Endothelial cell of umbilical vein (primary cell): Measurements from ENCODE around the gene TNFRSF14. TPM values are rescaled to one million over a fixed set of nuclear protein-coding genes. Genes with fewer than 3 reads are reported as not detected.

Experiments
- BruUV-seq: library from RNA; stranded (reverse); fragments of 400-500 nt; replicated peaks from 2 replicates; lab custom pipeline; 2021; lab: Mats Ljungman, UMichigan
- CTCF ChIA-PET: fragments of 300-600, 350-600 bp; sonication (Branson Sonifier 250); formaldehyde crosslinking; loops from one replicate; lab custom pipeline; 2021; ENCODE audit warnings: antibody characterized with exemption, inconsistent platforms; lab: Charles Lee
- POLR2A ChIA-PET: fragments of 300-600, 350-600 bp; sonication (Branson Sonifier 250); formaldehyde crosslinking; loops from one replicate; lab custom pipeline; 2021; ENCODE audit warnings: antibody characterized with exemption, inconsistent platforms; lab: Charles Lee
- DNase-seq: peaks from one replicate; pipeline ENCODE4 v3.0.0-alpha.2; 2011; ENCODE audit warnings: low read depth, low spot score
- FAIRE-seq: peaks from 2 replicates; lab custom pipeline; 2011; peaks lifted over from hg19 to GRCh38; lab: Jason Lieb, UNC
- H2AFZ ChIP-seq: 2 replicates; pipeline ENCODE4 v1.6.0; 2012; ENCODE audit warnings: low read depth, low read length, control low read depth, inconsistent platforms
- H3K27ac ChIP-seq: 2 replicates; pipeline ENCODE4 v1.5.1; 2011; ENCODE audit warnings: low read depth, mild to moderate bottlenecking, control low read depth, low read length, moderate library complexity; ENCODE audit not compliant: insufficient read depth
- H3K27me3 ChIP-seq, 2 experiments: 2 replicates each; pipeline versions ENCODE4 v1.6.0 to v1.6.1; 2011; ENCODE audit warnings: low read length in 2 of 2, mixed read lengths in 1 of 2; ENCODE audit not compliant: control insufficient read depth in 2 of 2, insufficient read depth in 2 of 2
- H3K36me3 ChIP-seq, 2 experiments: 2 replicates in 1 of 2; 3 replicates in 1 of 2; pipeline ENCODE4 v1.5.1; 2011; ENCODE audit warnings: low read length in 2 of 2, mild to moderate bottlenecking in 1 of 2, moderate library complexity in 1 of 2; ENCODE audit not compliant: control insufficient read depth in 2 of 2, insufficient read depth in 2 of 2; ENCODE audit errors: extremely low read depth in 1 of 2
- H3K4me1 ChIP-seq: 3 replicates; pipeline ENCODE4 v1.5.1; 2011; ENCODE audit warnings: mild to moderate bottlenecking, low read length; ENCODE audit not compliant: control insufficient read depth, insufficient read depth; ENCODE audit errors: extremely low read depth
- H3K4me2 ChIP-seq: 2 replicates; pipeline ENCODE4 v1.6.1; 2011; ENCODE audit warnings: low read length, control low read depth, mixed read lengths; ENCODE audit not compliant: insufficient read depth
- H3K4me3 ChIP-seq, 3 experiments: fragments of 200-600 bp in 1 of 3; sonication (generic), shearing (Covaris generic) in 1 of 3; replicated peaks in 1 of 3; 2 replicates each; pipeline ENCODE4 v1.5.1; 2011 to 2016; ENCODE audit warnings: control low read depth in 3 of 3, low read length in 3 of 3, mild to moderate bottlenecking in 2 of 3, inconsistent platforms in 1 of 3, low read depth in 1 of 3, moderate library complexity in 1 of 3; ENCODE audit not compliant: insufficient read depth in 1 of 3
- H3K79me2 ChIP-seq: 2 replicates; pipeline ENCODE4 v1.6.0; 2012; ENCODE audit warnings: low read length, inconsistent platforms; ENCODE audit not compliant: control insufficient read depth, insufficient read depth
- H3K9ac ChIP-seq: replicated peaks from 2 replicates; pipeline ENCODE3; 2011; ENCODE audit warnings: low read length, control low read depth; ENCODE audit not compliant: insufficient read depth; ENCODE audit errors: extremely low read depth
- H3K9me1 ChIP-seq: replicated peaks from 3 replicates; pipeline ENCODE4 v1.6.0; 2011; ENCODE audit warnings: mild to moderate bottlenecking, low read length; ENCODE audit not compliant: control insufficient read depth, insufficient read depth; ENCODE audit errors: extremely low read depth
- H3K9me3 ChIP-seq: replicated peaks from 2 replicates; pipeline ENCODE4 v1.5.1; 2012; ENCODE audit warnings: low read length, inconsistent platforms; ENCODE audit not compliant: control insufficient read depth, insufficient read depth
- H4K20me1 ChIP-seq: replicated peaks from 2 replicates; pipeline ENCODE3; 2011; ENCODE audit warnings: mild to moderate bottlenecking, low read length; ENCODE audit not compliant: control insufficient read depth, insufficient read depth; ENCODE audit errors: extremely low read depth
- CTCF ChIP-seq, 2 donors: IDR thresholded peaks; 1 replicate in 1 of 2; 2 replicates in 1 of 2; pipeline ENCODE4 v1.5.1; 2011; ENCODE audit warnings: low read length in 2 of 2, mild to moderate bottlenecking in 2 of 2, moderate library complexity in 2 of 2, control low read depth in 1 of 2, inconsistent platforms in 1 of 2, low read depth in 1 of 2; ENCODE audit not compliant: insufficient read depth in 1 of 2; ENCODE audit errors: extremely low read depth in 1 of 2
- EZH2 ChIP-seq: IDR thresholded peaks from 2 replicates; pipeline ENCODE4 v1.6.1; 2012; ENCODE audit warnings: borderline replicate concordance, low read depth, mild to moderate bottlenecking, moderate library complexity, low read length, inconsistent platforms; ENCODE audit not compliant: severe bottlenecking
- FOS ChIP-seq: IDR thresholded peaks from 2 replicates; pipeline ENCODE4 v1.6.1; 2011; ENCODE audit warnings: mild to moderate bottlenecking, low read length, moderate library complexity, borderline replicate concordance; ENCODE audit not compliant: insufficient read depth
- GATA2 ChIP-seq: IDR thresholded peaks from 2 replicates; pipeline ENCODE4 v1.7.0; 2011; ENCODE audit warnings: low read depth, mild to moderate bottlenecking, moderate library complexity, mixed read lengths, low read length; ENCODE audit not compliant: insufficient read length, insufficient read depth
- JUN ChIP-seq: IDR thresholded peaks from 2 replicates; pipeline ENCODE4 v1.6.1; 2011; ENCODE audit warnings: borderline replicate concordance, low read depth; ENCODE audit not compliant: insufficient read length, insufficient read depth
- MAX ChIP-seq: IDR thresholded peaks from 2 replicates; pipeline ENCODE4 v1.6.1; 2011; ENCODE audit not compliant: insufficient read depth, insufficient read length
- MYC ChIP-seq: IDR thresholded peaks from one replicate; pipeline ENCODE4 v1.6.1; 2011; ENCODE audit warnings: mild to moderate bottlenecking, low read depth, low read length
- POLR2A ChIP-seq: IDR thresholded peaks from 2 replicates; pipeline ENCODE4 v1.6.1; 2012; ENCODE audit warnings: low read depth, mild to moderate bottlenecking, control low read depth, low read length
- POLR2AphosphoS5 ChIP-seq: IDR thresholded peaks from 2 replicates; pipeline ENCODE4 v1.6.1; 2012; ENCODE audit warnings: low read depth, mild to moderate bottlenecking, control low read depth, low read length, moderate library complexity; ENCODE audit not compliant: insufficient read depth
- dilution Hi-C: fragments of 300-500 bp; cut with MboI; formaldehyde crosslinking; loops from one replicate; pipeline ENCODE4 v1.15.0; 2019; ENCODE audit warnings: low sequenced_read_pairs; ENCODE audit not compliant: extremely low pct_ligation_motif_present
- intact Hi-C: fragments of 100-400 bp; cut with micrococcal nuclease; formaldehyde crosslinking; loops from one replicate; pipeline ENCODE4 v1.10.0; 2022
- polyA plus RNA-seq, 4 experiments: library from polyadenylated mRNA; depleted of rRNA in 3 of 4; stranded (reverse) in 3 of 4; unstranded in 1 of 4; fragments of >200 nt; gene quantifications; 2 replicates each; pipeline versions ENCODE4 v1.2.1 to v1.2.3, GENCODE V29; 2011 to 2012; ENCODE audit warnings: missing spikeins in 1 of 4
- total RNA-seq: library from RNA; stranded (reverse); gene quantifications from 2 replicates; pipeline ENCODE4 v1.2.3, GENCODE V29; 2021

Gene TNFRSF14
- total and polyA plus RNA-seq, 2 donors (not counting 3 experiments of a cell fraction or from before 2014, with no cell fraction given): 40.9 to 49.4 TPM

- BruUV-seq: no TSS peak
- intact Hi-C loops (no loop called here), dilution Hi-C loops (no loop called here)
- DNase-seq (no peak), FAIRE-seq (no peak)
- Histone ChIP-seq H3K27me3 (peaks cover 0 to 1% of the 10 kb centered on the region in 2 experiments), H3K4me1 (peaks cover 8% of the 10 kb centered on the region), H3K79me2 (no peaks in the 10 kb centered on the region), H3K4me2 (no peak overlapping the region), H2AFZ (no peak overlapping the region), H3K27ac (no peak overlapping the region), H4K20me1 (no peaks in the 10 kb centered on the region), H3K4me3 (no peak overlapping the region), H3K36me3 (no peaks in the 10 kb centered on the region), H3K9me3 (no peaks in the 10 kb centered on the region), H3K9me1 (no peaks in the 10 kb centered on the region), H3K9ac (no peak overlapping the region)
- TF ChIP-seq POLR2A (no peak), MAX (no peak), POLR2AphosphoS5 (no peak), FOS (no peak), GATA2 (no peak), JUN (no peak), EZH2 (no peak), MYC (no peak), CTCF (IDR thresholded peaks at IDR 0.05; ENCODE audit: extremely low read depth in 1 of 2, insufficient read depth in 1 of 2, low read depth in 1 of 2, low read length in 2 of 2) (no peak)
- ChIA-PET POLR2A (no interaction called here), CTCF (interaction anchor here (1.2 to 1.5 kb wide), 3 partner anchors 8 to 17 kb away, joined by 3 to 5 read pairs (median 3); no protein-coding TSS in a partner anchor)
These were observed 14.4 kb upstream of the TNFRSF14 start for GRCh38 chr1:2541619-2542245.
